GM10248 (cell line): ENCODE measurements around the gene FRK.
"Not testable (repeated sequence)": the region's sequence is repeated elsewhere in the genome, so short reads cannot be mapped to it uniquely, and the experiment has no call there.

Source experiments
- CTCF ChIA-PET: fragments of 300-600 bp; sonication (Branson Sonifier 250); formaldehyde crosslinking; extraction: SDS; loops from one replicate; lab custom pipeline; 2021; ENCODE audit warnings: antibody characterized with exemption; lab: Yijun Ruan, JAX
- POLR2A ChIA-PET: fragments of 350-650 bp; sonication (Branson Sonifier 250); formaldehyde crosslinking; extraction: SDS; loops from one replicate; lab custom pipeline; 2020; ENCODE audit warnings: antibody characterized with exemption; lab: Yijun Ruan, JAX
- DNase-seq: peaks from one replicate; pipeline ENCODE4 v3.0.0; 2012; ENCODE audit errors: extremely low spot score
- CTCF ChIP-seq: IDR thresholded peaks from 2 replicates; pipeline ENCODE4 v1.5.1; 2012; ENCODE audit warnings: mild to moderate bottlenecking, low read depth; ENCODE audit errors: extremely low read depth, missing control alignments, control extremely low read depth

The FRK gene

DNA sequence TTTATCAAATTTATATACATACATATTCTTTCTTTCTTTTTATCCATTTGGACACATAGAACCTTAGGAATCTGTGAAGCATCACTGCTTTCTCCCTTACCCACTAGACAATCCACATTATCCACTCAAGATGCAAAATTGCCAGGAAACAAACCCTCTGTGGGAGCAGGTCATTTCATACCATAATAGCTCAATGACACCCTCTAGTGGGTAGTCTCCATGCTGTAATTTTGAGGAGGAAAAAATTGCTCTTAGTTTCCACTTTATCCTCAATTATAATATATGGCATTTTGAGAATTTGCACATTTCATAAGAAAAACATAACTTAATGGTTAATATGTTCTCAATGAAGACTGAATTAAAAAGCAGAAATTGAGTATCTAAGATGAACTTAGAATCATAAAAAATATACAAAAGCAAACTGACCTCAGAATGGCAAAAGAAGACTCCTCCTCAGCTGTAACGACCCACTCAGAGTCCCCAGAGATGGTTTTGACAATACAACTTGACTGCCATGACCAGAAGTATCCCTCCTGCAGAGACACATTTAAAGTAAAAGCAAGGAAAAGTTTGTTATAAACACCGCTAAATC lies 164.1 kb downstream of the FRK start:
- peak; percentile 18 for DNase-seq
- ChIA-PET CTCF (interaction anchor here (0.9 to 2.2 kb wide), 10 partner anchors 9 to 1916 kb away, joined by 3 to 15 read pairs (median 3); no protein-coding TSS in a partner anchor), POLR2A (no interaction called here)
- peak; percentile 77 for TF ChIP-seq CTCF

DNA sequence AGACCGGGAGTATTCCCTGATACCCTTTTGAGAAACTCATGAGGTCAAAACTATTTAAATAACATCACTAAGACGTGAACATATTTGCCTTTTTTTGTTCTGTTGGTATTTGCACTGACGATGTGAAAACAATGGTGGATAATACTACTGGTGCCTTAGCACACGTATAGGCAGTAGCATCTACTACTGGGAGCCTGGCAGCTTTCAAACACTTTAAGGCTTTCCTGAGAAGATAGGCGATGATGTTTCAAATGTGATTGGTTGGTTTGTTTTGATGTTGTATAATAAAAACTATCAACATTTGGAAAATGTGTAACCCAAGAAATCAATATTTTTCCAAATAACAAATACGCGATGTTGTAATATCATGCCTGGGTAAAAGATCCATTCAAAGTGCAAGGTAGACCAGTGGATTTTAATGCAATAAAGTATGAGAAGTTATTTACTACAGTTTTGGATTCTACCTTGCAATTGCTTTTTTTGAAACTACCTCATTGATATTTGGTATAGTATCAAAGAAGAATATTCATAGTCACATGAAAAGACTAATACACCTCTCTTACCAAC lies 166.2 kb downstream of the FRK start:
- CTCF ChIA-PET = no interaction called here
- POLR2A ChIA-PET = no interaction called here
- TF ChIP-seq CTCF = no peak
- no peak for DNase-seq

GRCh38 chr6:115891750-115892149 lies 168.9 kb downstream of the FRK start:
- TF ChIP-seq CTCF = no peak
- DNase-seq = no peak
- CTCF ChIA-PET = no interaction called here
- POLR2A ChIA-PET = no interaction called here

DNA sequence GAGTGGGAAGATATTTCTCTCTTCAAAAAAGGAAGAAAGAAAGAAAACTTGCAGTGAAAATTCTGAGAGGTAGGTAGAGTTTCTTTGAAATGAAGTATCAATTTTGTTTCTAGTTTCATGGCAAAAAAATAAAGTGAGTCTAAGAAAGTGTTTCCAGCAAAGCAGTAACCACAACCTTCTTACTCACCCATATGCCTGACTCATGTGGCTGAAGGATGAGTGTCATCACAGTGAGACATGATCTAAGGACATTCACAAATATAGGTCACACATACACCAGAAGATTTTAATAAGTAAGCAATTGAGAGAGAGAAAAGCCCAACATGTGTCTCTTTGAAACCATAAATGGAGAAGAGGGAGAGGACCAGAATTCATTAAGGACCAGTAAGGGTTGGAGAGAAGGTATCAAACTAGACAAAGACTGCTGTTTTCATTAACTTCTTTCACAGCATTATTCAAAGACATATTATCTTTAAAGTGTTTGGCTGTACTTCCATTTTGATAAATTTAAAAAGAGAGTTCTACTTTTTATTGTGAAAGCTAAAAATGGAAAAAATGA lies 169.5 kb downstream of the FRK start:
- ChIA-PET POLR2A (no interaction called here), CTCF (no interaction called here)
- peak; percentile 48 for DNase-seq
- no peak for TF ChIP-seq CTCF

DNA sequence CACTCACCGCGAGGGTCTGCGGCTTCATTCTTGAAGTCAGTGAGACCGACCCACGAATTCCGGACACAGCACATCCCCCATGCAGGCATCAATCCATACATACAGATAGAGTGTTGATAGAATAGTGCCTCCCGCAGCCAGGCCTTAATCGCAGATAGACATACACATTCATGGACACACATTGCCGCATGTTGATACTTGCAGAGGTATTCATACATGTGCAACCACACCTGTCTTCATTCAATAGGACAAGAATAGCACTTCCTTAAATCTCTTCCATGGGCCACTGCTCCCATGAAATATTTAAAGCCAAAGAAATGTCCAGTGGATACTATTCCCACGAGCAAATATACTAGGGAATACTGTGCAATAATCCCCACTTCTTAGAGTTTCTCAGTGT lies 170.5 kb downstream of the FRK start:
- no peak for DNase-seq
- ChIA-PET CTCF (no interaction called here), POLR2A (no interaction called here)
- TF ChIP-seq CTCF = no peak

DNA sequence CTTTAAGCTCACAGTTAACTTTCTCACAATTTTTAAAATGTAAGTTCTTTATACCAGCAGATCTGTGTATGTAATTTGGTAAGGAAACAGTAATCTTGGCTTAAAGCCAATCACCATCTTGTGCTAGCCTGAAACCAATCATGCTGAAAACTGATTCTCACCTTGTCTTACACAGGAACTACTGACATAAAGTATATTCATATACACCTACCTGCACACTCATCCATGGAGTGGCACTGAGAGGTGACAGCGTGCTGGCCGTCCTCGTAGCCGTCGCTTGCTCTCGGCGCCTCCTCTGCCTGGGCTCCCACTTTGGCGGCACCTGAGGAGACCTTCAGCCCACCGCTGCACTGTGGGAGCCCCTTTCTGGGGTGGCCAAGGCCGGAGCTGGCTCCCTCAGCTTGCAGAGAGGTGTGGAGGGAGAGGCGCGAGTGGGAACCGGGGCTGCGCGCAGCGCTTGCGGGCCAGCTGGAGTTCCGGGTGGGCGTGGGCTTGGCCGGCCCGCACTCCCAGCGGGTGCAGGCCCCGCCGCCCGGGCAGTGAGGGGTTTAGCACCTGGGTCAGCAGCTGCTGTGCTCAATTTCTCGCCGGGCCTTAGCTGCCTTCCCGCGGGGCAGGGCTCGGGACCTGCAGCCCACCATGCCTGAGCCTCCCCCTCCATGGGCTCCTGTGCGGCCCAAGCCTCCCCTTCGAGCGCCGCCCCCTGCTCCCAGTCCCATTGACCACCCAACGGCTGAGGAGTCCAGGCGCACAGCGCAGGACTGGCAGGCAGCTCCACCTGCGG lies 171.8 kb downstream of the FRK start:
- DNase-seq, POLR2A ChIA-PET: not testable (repeated sequence)
- CTCF ChIA-PET = interaction anchor here (1.2 to 2.5 kb wide), 4 partner anchors 7 to 122 kb away, joined by 3 to 12 read pairs (median 3); no protein-coding TSS in a partner anchor
